HepG2 (cell line): ENCODE results near the gene SAP130. TPM values are rescaled to one million over a fixed set of nuclear protein-coding genes. Genes with fewer than 3 reads are reported as not detected.

Experiments
- GATAD1 ChIP-seq: IDR thresholded peaks from 2 replicates; pipeline ENCODE4 v1.6.1; 2016; ENCODE audit warnings: missing genetic modification reagents, missing compliant biosample characterization
- RBFOX2 ChIP-seq: fragments of 200-400 bp; formaldehyde crosslinking; IDR thresholded peaks from 2 replicates; pipeline ENCODE4 v1.6.1; 2017; ENCODE audit warnings: low read depth, mild to moderate bottlenecking, low read length
- RFX5 ChIP-seq: IDR thresholded peaks from 2 replicates; pipeline ENCODE4 v1.6.1; 2011; ENCODE audit warnings: low read depth, low read length, improper control_type of control experiment
- ZFP90 ChIP-seq: sonication (generic); formaldehyde crosslinking; IDR thresholded peaks from 2 replicates; pipeline ENCODE4 v1.8.0; 2022; ENCODE audit warnings: missing genetic modification reagents, mild to moderate bottlenecking, inconsistent platforms, borderline replicate concordance
- ZNF251 ChIP-seq: sonication (generic); formaldehyde crosslinking; IDR thresholded peaks from 2 replicates; pipeline ENCODE4 v1.9.0; 2021; ENCODE audit warnings: mild to moderate bottlenecking, missing genetic modification reagents
- ZNF792 ChIP-seq: IDR thresholded peaks from 2 replicates; pipeline ENCODE4 v1.6.1; 2016
- polyA plus RNA-seq, 8 experiments: library from polyadenylated mRNA; depleted of rRNA in 3 of 8; stranded (reverse) in 7 of 8; unstranded in 1 of 8; fragments of >200 nt; fragmentation: Illumina TruSeq in 4 of 8; extraction: Trizol in 4 of 8; gene quantifications; 2 replicates each; pipeline versions ENCODE4 v1.2.1 to v1.2.3, GENCODE V29; 2011 to 2016; ENCODE audit warnings: low read depth in 4 of 8, missing spikeins in 1 of 8, mixed read lengths in 1 of 8; ENCODE audit not compliant: insufficient read depth in 1 of 8
- total RNA-seq, 5 experiments: library from RNA; depleted of rRNA; stranded (reverse); fragments of >200 nt; fragmentation: Illumina TruSeq; extraction: Trizol; gene quantifications; 2 replicates each; pipeline ENCODE4 v1.2.3, GENCODE V29; 2016; ENCODE audit warnings: low read depth in 1 of 5
- TF ChIP-seq, protein P1 (sequence below): sonication (generic); formaldehyde crosslinking; IDR thresholded peaks from 2 replicates; pipeline ENCODE4 v1.4.0; 2020; ENCODE audit warnings: low read depth, missing genetic modification reagents
- TF ChIP-seq, protein P2 (sequence below): IDR thresholded peaks from 2 replicates; pipeline ENCODE4 v1.6.1; 2016; ENCODE audit warnings: missing compliant biosample characterization, missing genetic modification reagents, borderline replicate concordance
- TF ChIP-seq, protein P3 (sequence below): sonication (generic); formaldehyde crosslinking; IDR thresholded peaks from 2 replicates; pipeline ENCODE4 v1.4.0; 2020; ENCODE audit warnings: mild to moderate bottlenecking, missing genetic modification reagents
- TF ChIP-seq, protein P4 (sequence below): sonication (generic); formaldehyde crosslinking; IDR thresholded peaks from 2 replicates; pipeline ENCODE4 v1.5.1; 2020; ENCODE audit warnings: mild to moderate bottlenecking, moderate library complexity, missing genetic modification reagents
- TF ChIP-seq, protein P5 (sequence below), 2 experiments: sonication (generic) in 1 of 2; formaldehyde crosslinking in 1 of 2; IDR thresholded peaks; 2 replicates each; pipeline versions ENCODE4 v1.4.0 to v1.6.1; 2016 to 2020; ENCODE audit warnings: borderline replicate concordance in 1 of 2, low read depth in 1 of 2, mild to moderate bottlenecking in 1 of 2, missing genetic modification reagents in 1 of 2
- TF ChIP-seq, protein P6 (sequence below): sonication (generic); formaldehyde crosslinking; IDR thresholded peaks from 2 replicates; pipeline ENCODE4 v1.4.0; 2020; ENCODE audit warnings: missing genetic modification reagents, borderline replicate concordance

Gene SAP130
- total and polyA plus RNA-seq, 2 of the 13 experiments (the other 11 are each of a cell fraction or from before 2014, with no cell fraction given) = 11.1 to 18.6 TPM

DNA sequence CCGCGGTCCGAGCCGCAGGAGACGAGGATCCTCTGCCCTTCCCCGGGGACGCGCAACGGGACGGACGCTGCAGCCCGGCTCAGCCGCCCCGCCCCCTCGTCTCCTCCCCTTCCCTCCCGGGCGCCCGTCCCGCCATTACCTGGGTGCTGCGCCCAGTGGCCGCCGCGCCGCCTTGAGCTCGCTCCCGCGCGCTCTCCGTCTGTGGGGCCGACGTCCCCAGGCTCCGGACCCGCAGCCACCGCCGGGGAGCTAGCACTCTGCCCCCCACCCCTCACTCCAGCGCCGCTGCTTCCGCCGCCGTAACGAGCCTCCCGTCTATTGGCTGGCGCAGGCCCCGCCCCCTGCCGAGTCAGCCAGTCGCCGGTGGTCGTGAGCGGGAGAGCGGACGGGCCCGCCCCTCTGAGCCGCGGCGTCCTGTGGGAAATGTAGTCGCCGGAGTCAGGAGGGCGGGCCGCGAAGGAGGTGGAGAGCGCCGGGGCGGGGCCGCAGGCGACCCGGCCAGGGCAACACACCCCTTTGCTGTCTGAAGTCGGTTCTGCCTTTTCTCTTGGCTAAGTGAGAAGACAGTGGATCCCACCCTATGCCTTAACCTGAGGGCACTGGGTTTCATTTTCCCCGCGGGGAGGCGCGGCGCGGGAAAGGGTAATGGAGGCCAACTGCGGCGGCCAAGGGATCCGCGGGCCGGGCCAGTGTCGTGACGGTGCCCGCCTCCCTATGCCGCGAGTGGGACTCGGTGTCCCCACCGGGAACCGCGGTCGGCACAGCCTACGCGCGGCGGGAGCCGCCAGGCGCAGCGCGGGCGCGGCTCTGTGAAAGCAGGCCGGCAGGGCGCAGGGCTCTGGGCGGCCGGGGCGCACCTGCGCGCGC, at the start of gene SAP130 (continued):
- TF ChIP-seq, protein P1, sequence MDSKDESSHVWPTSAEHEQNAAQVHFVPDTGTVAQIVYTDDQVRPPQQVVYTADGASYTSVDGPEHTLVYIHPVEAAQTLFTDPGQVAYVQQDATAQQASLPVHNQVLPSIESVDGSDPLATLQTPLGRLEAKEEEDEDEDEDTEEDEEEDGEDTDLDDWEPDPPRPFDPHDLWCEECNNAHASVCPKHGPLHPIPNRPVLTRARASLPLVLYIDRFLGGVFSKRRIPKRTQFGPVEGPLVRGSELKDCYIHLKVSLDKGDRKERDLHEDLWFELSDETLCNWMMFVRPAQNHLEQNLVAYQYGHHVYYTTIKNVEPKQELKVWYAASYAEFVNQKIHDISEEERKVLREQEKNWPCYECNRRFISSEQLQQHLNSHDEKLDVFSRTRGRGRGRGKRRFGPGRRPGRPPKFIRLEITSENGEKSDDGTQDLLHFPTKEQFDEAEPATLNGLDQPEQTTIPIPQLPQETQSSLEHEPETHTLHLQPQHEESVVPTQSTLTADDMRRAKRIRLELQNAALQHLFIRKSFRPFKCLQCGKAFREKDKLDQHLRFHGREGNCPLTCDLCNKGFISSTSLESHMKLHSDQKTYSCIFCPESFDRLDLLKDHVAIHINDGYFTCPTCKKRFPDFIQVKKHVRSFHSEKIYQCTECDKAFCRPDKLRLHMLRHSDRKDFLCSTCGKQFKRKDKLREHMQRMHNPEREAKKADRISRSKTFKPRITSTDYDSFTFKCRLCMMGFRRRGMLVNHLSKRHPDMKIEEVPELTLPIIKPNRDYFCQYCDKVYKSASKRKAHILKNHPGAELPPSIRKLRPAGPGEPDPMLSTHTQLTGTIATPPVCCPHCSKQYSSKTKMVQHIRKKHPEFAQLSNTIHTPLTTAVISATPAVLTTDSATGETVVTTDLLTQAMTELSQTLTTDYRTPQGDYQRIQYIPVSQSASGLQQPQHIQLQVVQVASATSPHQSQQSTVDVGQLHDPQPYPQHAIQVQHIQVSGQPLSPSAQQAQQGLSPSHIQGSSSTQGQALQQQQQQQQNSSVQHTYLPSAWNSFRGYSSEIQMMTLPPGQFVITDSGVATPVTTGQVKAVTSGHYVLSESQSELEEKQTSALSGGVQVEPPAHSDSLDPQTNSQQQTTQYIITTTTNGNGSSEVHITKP = peak; percentile 68; the same call in 1 of the 2 replicates
- TF ChIP-seq RBFOX2 = peak; percentile 94
- TF ChIP-seq, protein P2, sequence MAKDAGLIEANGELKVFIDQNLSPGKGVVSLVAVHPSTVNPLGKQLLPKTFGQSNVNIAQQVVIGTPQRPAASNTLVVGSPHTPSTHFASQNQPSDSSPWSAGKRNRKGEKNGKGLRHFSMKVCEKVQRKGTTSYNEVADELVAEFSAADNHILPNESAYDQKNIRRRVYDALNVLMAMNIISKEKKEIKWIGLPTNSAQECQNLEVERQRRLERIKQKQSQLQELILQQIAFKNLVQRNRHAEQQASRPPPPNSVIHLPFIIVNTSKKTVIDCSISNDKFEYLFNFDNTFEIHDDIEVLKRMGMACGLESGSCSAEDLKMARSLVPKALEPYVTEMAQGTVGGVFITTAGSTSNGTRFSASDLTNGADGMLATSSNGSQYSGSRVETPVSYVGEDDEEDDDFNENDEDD = peak; percentile 47
- TF ChIP-seq, protein P3, sequence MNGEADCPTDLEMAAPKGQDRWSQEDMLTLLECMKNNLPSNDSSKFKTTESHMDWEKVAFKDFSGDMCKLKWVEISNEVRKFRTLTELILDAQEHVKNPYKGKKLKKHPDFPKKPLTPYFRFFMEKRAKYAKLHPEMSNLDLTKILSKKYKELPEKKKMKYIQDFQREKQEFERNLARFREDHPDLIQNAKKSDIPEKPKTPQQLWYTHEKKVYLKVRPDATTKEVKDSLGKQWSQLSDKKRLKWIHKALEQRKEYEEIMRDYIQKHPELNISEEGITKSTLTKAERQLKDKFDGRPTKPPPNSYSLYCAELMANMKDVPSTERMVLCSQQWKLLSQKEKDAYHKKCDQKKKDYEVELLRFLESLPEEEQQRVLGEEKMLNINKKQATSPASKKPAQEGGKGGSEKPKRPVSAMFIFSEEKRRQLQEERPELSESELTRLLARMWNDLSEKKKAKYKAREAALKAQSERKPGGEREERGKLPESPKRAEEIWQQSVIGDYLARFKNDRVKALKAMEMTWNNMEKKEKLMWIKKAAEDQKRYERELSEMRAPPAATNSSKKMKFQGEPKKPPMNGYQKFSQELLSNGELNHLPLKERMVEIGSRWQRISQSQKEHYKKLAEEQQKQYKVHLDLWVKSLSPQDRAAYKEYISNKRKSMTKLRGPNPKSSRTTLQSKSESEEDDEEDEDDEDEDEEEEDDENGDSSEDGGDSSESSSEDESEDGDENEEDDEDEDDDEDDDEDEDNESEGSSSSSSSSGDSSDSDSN = peak; percentile 73
- TF ChIP-seq, protein P4, sequence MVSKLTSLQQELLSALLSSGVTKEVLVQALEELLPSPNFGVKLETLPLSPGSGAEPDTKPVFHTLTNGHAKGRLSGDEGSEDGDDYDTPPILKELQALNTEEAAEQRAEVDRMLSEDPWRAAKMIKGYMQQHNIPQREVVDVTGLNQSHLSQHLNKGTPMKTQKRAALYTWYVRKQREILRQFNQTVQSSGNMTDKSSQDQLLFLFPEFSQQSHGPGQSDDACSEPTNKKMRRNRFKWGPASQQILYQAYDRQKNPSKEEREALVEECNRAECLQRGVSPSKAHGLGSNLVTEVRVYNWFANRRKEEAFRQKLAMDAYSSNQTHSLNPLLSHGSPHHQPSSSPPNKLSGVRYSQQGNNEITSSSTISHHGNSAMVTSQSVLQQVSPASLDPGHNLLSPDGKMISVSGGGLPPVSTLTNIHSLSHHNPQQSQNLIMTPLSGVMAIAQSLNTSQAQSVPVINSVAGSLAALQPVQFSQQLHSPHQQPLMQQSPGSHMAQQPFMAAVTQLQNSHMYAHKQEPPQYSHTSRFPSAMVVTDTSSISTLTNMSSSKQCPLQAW (CRISPR knock-in tag) = peak; percentile 90
- TF ChIP-seq, protein P5, sequence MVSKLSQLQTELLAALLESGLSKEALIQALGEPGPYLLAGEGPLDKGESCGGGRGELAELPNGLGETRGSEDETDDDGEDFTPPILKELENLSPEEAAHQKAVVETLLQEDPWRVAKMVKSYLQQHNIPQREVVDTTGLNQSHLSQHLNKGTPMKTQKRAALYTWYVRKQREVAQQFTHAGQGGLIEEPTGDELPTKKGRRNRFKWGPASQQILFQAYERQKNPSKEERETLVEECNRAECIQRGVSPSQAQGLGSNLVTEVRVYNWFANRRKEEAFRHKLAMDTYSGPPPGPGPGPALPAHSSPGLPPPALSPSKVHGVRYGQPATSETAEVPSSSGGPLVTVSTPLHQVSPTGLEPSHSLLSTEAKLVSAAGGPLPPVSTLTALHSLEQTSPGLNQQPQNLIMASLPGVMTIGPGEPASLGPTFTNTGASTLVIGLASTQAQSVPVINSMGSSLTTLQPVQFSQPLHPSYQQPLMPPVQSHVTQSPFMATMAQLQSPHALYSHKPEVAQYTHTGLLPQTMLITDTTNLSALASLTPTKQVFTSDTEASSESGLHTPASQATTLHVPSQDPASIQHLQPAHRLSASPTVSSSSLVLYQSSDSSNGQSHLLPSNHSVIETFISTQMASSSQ (IDR thresholded peaks at IDR 0.05; ENCODE audit: low read depth) = no peak
- TF ChIP-seq, protein P5 (CRISPR knock-in tag; IDR thresholded peaks at IDR 0.05; ENCODE audit: borderline replicate concordance) = no peak; the same call in 1 of the 2 replicates
- peak; percentile 72; the same call in 1 of the 2 replicates for TF ChIP-seq ZNF251
- TF ChIP-seq, protein P6, sequence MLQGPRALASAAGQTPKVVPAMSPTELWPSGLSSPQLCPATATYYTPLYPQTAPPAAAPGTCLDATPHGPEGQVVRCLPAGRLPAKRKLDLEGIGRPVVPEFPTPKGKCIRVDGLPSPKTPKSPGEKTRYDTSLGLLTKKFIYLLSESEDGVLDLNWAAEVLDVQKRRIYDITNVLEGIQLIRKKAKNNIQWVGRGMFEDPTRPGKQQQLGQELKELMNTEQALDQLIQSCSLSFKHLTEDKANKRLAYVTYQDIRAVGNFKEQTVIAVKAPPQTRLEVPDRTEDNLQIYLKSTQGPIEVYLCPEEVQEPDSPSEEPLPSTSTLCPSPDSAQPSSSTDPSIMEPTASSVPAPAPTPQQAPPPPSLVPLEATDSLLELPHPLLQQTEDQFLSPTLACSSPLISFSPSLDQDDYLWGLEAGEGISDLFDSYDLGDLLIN (CRISPR knock-in tag) = no peak
- no peak for TF ChIP-seq RFX5
- TF ChIP-seq GATAD1 (CRISPR knock-in tag) = peak; percentile 80
- no peak; the same call in 1 of the 2 replicates for TF ChIP-seq ZFP90
- peak; percentile 52; the same call in 1 of the 2 replicates for TF ChIP-seq ZNF792 (CRISPR knock-in tag)
